Effector memory CD8-positive, alpha-beta T cell (primary cell): ENCODE results near the gene CREB3L4.

Source experiments
- ATAC-seq: fragments of 150-1000 bp; cut with Tn5 transposase; replicated peaks from 2 replicates; pipeline ENCODE4 v1.10.0; 2021; ENCODE audit warnings: mild to moderate bottlenecking, moderate library complexity
- DNase-seq, 3 experiments: peaks; one replicate each; pipeline ENCODE4 v3.0.0; 2021
- H3K27ac Mint-ChIP-seq, 2 donors: one replicate each; pipeline ENCODE4 v1.8.0; 2022; ENCODE audit warnings: mild to moderate bottlenecking in 2 of 2, mixed read lengths in 2 of 2, moderate library complexity in 2 of 2
- H3K27me3 Mint-ChIP-seq, 2 donors: one replicate each; pipeline ENCODE4 v1.8.0; 2022; ENCODE audit warnings: mixed read lengths in 2 of 2
- H3K36me3 Mint-ChIP-seq: one replicate; pipeline ENCODE4 v1.8.0; 2022; ENCODE audit warnings: mild to moderate bottlenecking, moderate library complexity, mixed read lengths; ENCODE audit not compliant: insufficient read depth
- H3K4me1 Mint-ChIP-seq, 2 donors: one replicate each; pipeline ENCODE4 v1.8.0; 2022; ENCODE audit warnings: low read depth in 2 of 2, mixed read lengths in 2 of 2
- H3K4me3 Mint-ChIP-seq, 2 donors: one replicate each; pipeline ENCODE4 v1.8.0; 2022; ENCODE audit warnings: mild to moderate bottlenecking in 2 of 2, mixed read lengths in 2 of 2, moderate library complexity in 2 of 2
- H3K9me3 Mint-ChIP-seq, 2 donors: one replicate each; pipeline ENCODE4 v1.8.0; 2022; ENCODE audit warnings: mixed read lengths in 2 of 2

CREB3L4 gene

GRCh38 chr1:153929981-153930948 is 37.4 kb upstream of the CREB3L4 start:
- ATAC-seq (no peak), DNase-seq (no peak)
- peaks cover 11 to 14% of the 10 kb centered on the region in 2 donors for H3K4me1 Mint-ChIP-seq
- H3K27ac Mint-ChIP-seq, result peak overlapping the region; percentile 28 to 53
- H3K27me3 Mint-ChIP-seq, result no peaks in the 10 kb centered on the region
- H3K9me3 Mint-ChIP-seq, result no peaks in the 10 kb centered on the region
- peaks cover 51% of the 10 kb centered on the region for H3K36me3 Mint-ChIP-seq
- H3K4me3 Mint-ChIP-seq, result no peak overlapping the region

- no peaks in the 10 kb centered on the region for H3K9me3 Mint-ChIP-seq
- ATAC-seq (no peak), DNase-seq (no peak)
- H3K27me3 Mint-ChIP-seq, result no peaks in the 10 kb centered on the region
- no peak overlapping the region for H3K4me3 Mint-ChIP-seq
- peak overlapping the region in 1 of 2 donors; percentile 41 for H3K27ac Mint-ChIP-seq
- peaks cover 14 to 15% of the 10 kb centered on the region in 2 donors for H3K4me1 Mint-ChIP-seq
- peaks cover 70% of the 10 kb centered on the region for H3K36me3 Mint-ChIP-seq
Measured at GRCh38 chr1:153932156-153933131, 35.3 kb upstream of the CREB3L4 start.

- H3K36me3 Mint-ChIP-seq, result peaks cover 77% of the 10 kb centered on the region
- DNase-seq (no peak), ATAC-seq (no peak)
- no peak overlapping the region for H3K27ac Mint-ChIP-seq
- no peaks in the 10 kb centered on the region for H3K9me3 Mint-ChIP-seq
- no peak overlapping the region for H3K4me3 Mint-ChIP-seq
- H3K27me3 Mint-ChIP-seq, result no peaks in the 10 kb centered on the region
- H3K4me1 Mint-ChIP-seq, result peaks cover 8 to 14% of the 10 kb centered on the region in 2 donors
Measured at GRCh38 chr1:153933430-153933829, 34.3 kb upstream of the CREB3L4 start.

GRCh38 chr1:153933955-153934354 is 33.7 kb upstream of the CREB3L4 start:
- no peaks in the 10 kb centered on the region for H3K27me3 Mint-ChIP-seq
- DNase-seq (no peak), ATAC-seq (no peak)
- peaks cover 79% of the 10 kb centered on the region for H3K36me3 Mint-ChIP-seq
- H3K4me3 Mint-ChIP-seq, result no peak overlapping the region
- no peaks in the 10 kb centered on the region for H3K9me3 Mint-ChIP-seq
- peaks cover 6 to 10% of the 10 kb centered on the region in 2 donors for H3K4me1 Mint-ChIP-seq
- H3K27ac Mint-ChIP-seq, result no peak overlapping the region

- no peaks in the 10 kb centered on the region for H3K27me3 Mint-ChIP-seq
- H3K9me3 Mint-ChIP-seq, result no peaks in the 10 kb centered on the region
- DNase-seq, result no peak
- peaks cover 14 to 16% of the 10 kb centered on the region in 2 donors for H3K4me1 Mint-ChIP-seq
- ATAC-seq, result no peak
- H3K4me3 Mint-ChIP-seq, result no peak overlapping the region
- peak overlapping the region in 1 of 2 donors; percentile 69 for H3K27ac Mint-ChIP-seq
- H3K36me3 Mint-ChIP-seq, result peaks cover 83% of the 10 kb centered on the region
Measured at GRCh38 chr1:153934746-153935145, 33.0 kb upstream of the CREB3L4 start.

- peak overlapping the region in 1 of 2 donors; percentile 13 for H3K27ac Mint-ChIP-seq
- H3K4me1 Mint-ChIP-seq, result peaks cover 23 to 25% of the 10 kb centered on the region in 2 donors
- peaks cover 71% of the 10 kb centered on the region for H3K36me3 Mint-ChIP-seq
- no peaks in the 10 kb centered on the region for H3K27me3 Mint-ChIP-seq
- no peak overlapping the region for H3K4me3 Mint-ChIP-seq
- no peaks in the 10 kb centered on the region for H3K9me3 Mint-ChIP-seq
- no peak for ATAC-seq
- no peak for DNase-seq
Measured at GRCh38 chr1:153936011-153936802, 31.5 kb upstream of the CREB3L4 start.

GRCh38 chr1:153937331-153937730 is 30.4 kb upstream of the CREB3L4 start:
- no peaks in the 10 kb centered on the region for H3K27me3 Mint-ChIP-seq
- H3K4me1 Mint-ChIP-seq, result peaks cover 29 to 30% of the 10 kb centered on the region in 2 donors
- H3K27ac Mint-ChIP-seq, result peak overlapping the region; percentile 41 to 68
- no peaks in the 10 kb centered on the region for H3K9me3 Mint-ChIP-seq
- peaks cover 74% of the 10 kb centered on the region for H3K36me3 Mint-ChIP-seq
- DNase-seq (no peak), ATAC-seq (no peak)
- H3K4me3 Mint-ChIP-seq, result no peak overlapping the region

GRCh38 chr1:153938996-153939395 is 28.7 kb upstream of the CREB3L4 start:
- H3K9me3 Mint-ChIP-seq, result no peaks in the 10 kb centered on the region
- peaks cover 41 to 42% of the 10 kb centered on the region in 2 donors for H3K4me1 Mint-ChIP-seq
- H3K27ac Mint-ChIP-seq, result peak overlapping the region in 1 of 2 donors; percentile 41
- H3K36me3 Mint-ChIP-seq, result peaks cover 71% of the 10 kb centered on the region
- DNase-seq (no peak), ATAC-seq (no peak)
- no peak overlapping the region for H3K4me3 Mint-ChIP-seq
- no peaks in the 10 kb centered on the region for H3K27me3 Mint-ChIP-seq

GRCh38 chr1:153939476-153939875 is 28.2 kb upstream of the CREB3L4 start:
- no peak overlapping the region for H3K4me3 Mint-ChIP-seq

GRCh38 chr1:153940756-153941155 is 26.9 kb upstream of the CREB3L4 start:
- ATAC-seq, result no peak
- no peaks in the 10 kb centered on the region for H3K27me3 Mint-ChIP-seq
- peaks cover 72% of the 10 kb centered on the region for H3K36me3 Mint-ChIP-seq
- H3K27ac Mint-ChIP-seq, result peak overlapping the region in 1 of 2 donors; percentile 62
- no peak overlapping the region for H3K4me3 Mint-ChIP-seq
- H3K4me1 Mint-ChIP-seq, result peaks cover 55% of the 10 kb centered on the region in 2 donors
- H3K9me3 Mint-ChIP-seq, result no peaks in the 10 kb centered on the region
- no peak for DNase-seq

More at GRCh38 chr1:153939476-153939875, 28.2 kb upstream of the CREB3L4 start:
- Mint-ChIP-seq H3K27ac (no peak overlapping the region), H3K36me3 (peaks cover 72% of the 10 kb centered on the region), H3K4me1 (peaks cover 46% of the 10 kb centered on the region in 2 donors), H3K27me3 (no peaks in the 10 kb centered on the region), H3K9me3 (no peaks in the 10 kb centered on the region)
- ATAC-seq (no peak), DNase-seq (no peak)

GRCh38 chr1:153941826-153942725 is 25.6 kb upstream of the CREB3L4 start:
- H3K27ac Mint-ChIP-seq, result peak overlapping the region; percentile 84 to 96
- H3K27me3 Mint-ChIP-seq, result no peaks in the 10 kb centered on the region
- H3K4me3 Mint-ChIP-seq, result peak overlapping the region in 1 of 2 donors; percentile 93
- ATAC-seq (no peak), DNase-seq (no peak)
- H3K36me3 Mint-ChIP-seq, result peaks cover 66% of the 10 kb centered on the region
- no peaks in the 10 kb centered on the region for H3K9me3 Mint-ChIP-seq
- H3K4me1 Mint-ChIP-seq, result peaks cover 56 to 59% of the 10 kb centered on the region in 2 donors
